ENCODE measurements around the gene ANKRD6. TPM values are rescaled to one million over a fixed set of nuclear protein-coding genes. Genes with fewer than 3 reads are reported as not detected.

Gene ANKRD6
- total and polyA plus RNA-seq, 11 donors: 3.5 to 14.1 (median 10.2) TPM

- Histone ChIP-seq H3K4me1 (peaks cover 0 to 4% (median 0%) of the 10 kb centered on the region in 12 donors), H3K27me3 (no peaks in the 10 kb centered on the region), H3K9me3 (no peaks in the 10 kb centered on the region), H3K36me3 (peaks cover 0 to 17% (median 0%) of the 10 kb centered on the region in 9 donors), H3K4me3 (no peak overlapping the region), H3K27ac (no peak overlapping the region)
- intact Hi-C loops (cut with DNase I): loop anchor here in 4 of 10 donors (2.0 to 5.0 kb wide), 2 partner anchors 179 kb away; partner anchors contain the start of gene ANKRD6 (in 4 of the 4)
- DNase-seq (no peak), ATAC-seq (no peak)
- TF ChIP-seq CTCF (IDR thresholded peaks at IDR 0.05) (no peak), POLR2A (IDR thresholded peaks at IDR 0.05) (no peak)
Observed at GRCh38 chr6:89611666-89612065, 178.7 kb downstream of the ANKRD6 start.

GRCh38 chr6:89612121-89612520, 179.2 kb downstream of the ANKRD6 start:
- Histone ChIP-seq H3K27ac (no peak overlapping the region), H3K4me3 (no peak overlapping the region), H3K27me3 (no peaks in the 10 kb centered on the region), H3K9me3 (no peaks in the 10 kb centered on the region), H3K4me1 (peaks cover 0 to 4% (median 0%) of the 10 kb centered on the region in 12 donors), H3K36me3 (peaks cover 0 to 22% (median 0%) of the 10 kb centered on the region in 9 donors)
- no peak for TF ChIP-seq POLR2A (IDR thresholded peaks at IDR 0.05)
- no peak for TF ChIP-seq CTCF (IDR thresholded peaks at IDR 0.05)
- ATAC-seq (no peak), DNase-seq (no peak)
- 94 to 95% (median 94%) methylated on average over 12 of the region's 12 CpGs for WGBS, 4 donors
- intact Hi-C loops (cut with DNase I): loop anchor here in 3 of 10 donors (2.0 to 5.0 kb wide), 2 partner anchors 179 to 180 kb away; partner anchors contain the start of gene ANKRD6 (in 3 of the 3)

GRCh38 chr6:89613790-89614189, 180.8 kb downstream of the ANKRD6 start:
- H3K9me3 ChIP-seq: no peaks in the 10 kb centered on the region
- ATAC-seq: peak in 3 of 4 donors; percentile 27 to 80 (median 38)
- 74 to 78% (median 77%) methylated on average over 5 of the region's 5 CpGs for WGBS, 4 donors
- H3K4me3 ChIP-seq: no peak overlapping the region
- H3K27me3 ChIP-seq: no peaks in the 10 kb centered on the region
- peaks cover 0 to 23% (median 5%) of the 10 kb centered on the region in 9 donors for H3K36me3 ChIP-seq
- H3K27ac ChIP-seq: no peak overlapping the region
- H3K4me1 ChIP-seq: peaks cover 0 to 4% (median 0%) of the 10 kb centered on the region in 12 donors
- intact Hi-C loops (cut with DNase I): loop anchor here in 3 of 10 donors (2.0 to 5.0 kb wide), 2 partner anchors 181 kb away; partner anchors contain the start of gene ANKRD6 (in 3 of the 3)
- TF ChIP-seq CTCF (IDR thresholded peaks at IDR 0.05) (no peak), POLR2A (IDR thresholded peaks at IDR 0.05) (no peak)
- DNase-seq: peak in 2 of 5 donors; percentile 44 to 66

- no peak overlapping the region for H3K4me3 ChIP-seq
- ATAC-seq: no peak
- H3K4me1 ChIP-seq: peaks cover 0 to 4% (median 0%) of the 10 kb centered on the region in 12 donors
- H3K36me3 ChIP-seq: peaks cover 0 to 33% (median 6%) of the 10 kb centered on the region in 9 donors
- H3K27me3 ChIP-seq: no peaks in the 10 kb centered on the region
- H3K9me3 ChIP-seq: no peaks in the 10 kb centered on the region
- DNase-seq: no peak
- no peak overlapping the region for H3K27ac ChIP-seq
- intact Hi-C loops (cut with DNase I): no loop called here
- TF ChIP-seq CTCF (IDR thresholded peaks at IDR 0.05) (no peak), POLR2A (IDR thresholded peaks at IDR 0.05) (no peak)
- 87 to 92% (median 90%) methylated on average over 5 of the region's 5 CpGs for WGBS, 4 donors
Observed at GRCh38 chr6:89615882-89616281, 182.9 kb downstream of the ANKRD6 start.

Data from heart left ventricle (tissue), 16 donors.